Testis (tissue), 2 donors: ENCODE measurements around the gene HSF2.

Experiments used
- POLR2A ChIP-seq: fragments of 450-650 bp; IDR thresholded peaks from one replicate; pipeline ENCODE4 v1.6.1; 2017; ENCODE audit warnings: antibody characterized with exemption, mild to moderate bottlenecking, moderate library complexity
- TF ChIP-seq, protein P1 (sequence below), 3 experiments: fragments of 450-650 bp in 2 of 3; fragments of 200-600 bp in 1 of 3; sonication (generic) in 1 of 3; IDR thresholded peaks; one replicate each; pipeline ENCODE4 v1.5.1; 2016 to 2019; ENCODE audit warnings: antibody characterized with exemption in 3 of 3, mild to moderate bottlenecking in 2 of 3, moderate library complexity in 1 of 3

DNA sequence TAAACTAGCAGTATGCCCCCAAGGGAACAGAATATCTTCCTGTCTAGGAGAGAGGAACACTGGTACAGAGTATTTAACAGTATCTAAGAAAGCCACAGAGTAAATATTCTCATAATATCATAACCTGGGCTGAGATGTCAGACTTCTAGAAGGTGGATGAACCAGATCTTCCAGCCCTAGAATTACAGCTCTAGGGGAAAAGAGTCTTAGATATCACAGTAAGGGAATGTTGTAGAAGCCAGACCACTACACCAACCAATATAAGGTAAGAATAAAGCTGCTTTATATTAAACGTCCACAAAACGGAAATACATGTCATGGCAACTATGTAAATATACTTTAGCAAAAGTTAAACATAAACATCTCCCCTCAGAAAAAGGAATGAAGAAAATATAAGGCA lies 59.8 kb downstream of the HSF2 start:
- TF ChIP-seq, protein P1, sequence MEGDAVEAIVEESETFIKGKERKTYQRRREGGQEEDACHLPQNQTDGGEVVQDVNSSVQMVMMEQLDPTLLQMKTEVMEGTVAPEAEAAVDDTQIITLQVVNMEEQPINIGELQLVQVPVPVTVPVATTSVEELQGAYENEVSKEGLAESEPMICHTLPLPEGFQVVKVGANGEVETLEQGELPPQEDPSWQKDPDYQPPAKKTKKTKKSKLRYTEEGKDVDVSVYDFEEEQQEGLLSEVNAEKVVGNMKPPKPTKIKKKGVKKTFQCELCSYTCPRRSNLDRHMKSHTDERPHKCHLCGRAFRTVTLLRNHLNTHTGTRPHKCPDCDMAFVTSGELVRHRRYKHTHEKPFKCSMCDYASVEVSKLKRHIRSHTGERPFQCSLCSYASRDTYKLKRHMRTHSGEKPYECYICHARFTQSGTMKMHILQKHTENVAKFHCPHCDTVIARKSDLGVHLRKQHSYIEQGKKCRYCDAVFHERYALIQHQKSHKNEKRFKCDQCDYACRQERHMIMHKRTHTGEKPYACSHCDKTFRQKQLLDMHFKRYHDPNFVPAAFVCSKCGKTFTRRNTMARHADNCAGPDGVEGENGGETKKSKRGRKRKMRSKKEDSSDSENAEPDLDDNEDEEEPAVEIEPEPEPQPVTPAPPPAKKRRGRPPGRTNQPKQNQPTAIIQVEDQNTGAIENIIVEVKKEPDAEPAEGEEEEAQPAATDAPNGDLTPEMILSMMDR (IDR thresholded peaks at IDR 0.05) = no peak
- TF ChIP-seq POLR2A = no peak
